GM18520 (cell line): ENCODE measurements around the gene CTSK.
"Not testable (repeated sequence)": the region's sequence is repeated elsewhere in the genome, so short reads cannot be mapped to it uniquely, and the experiment has no call there.

Experiments used
- ATAC-seq: cut with Tn5 transposase; IDR thresholded peaks from one replicate; pipeline ENCODE4 v1.9.1; 2021; ENCODE audit not compliant: unreplicated experiment

CTSK gene

GRCh38 chr1:150808121-150808520 is at the start of gene CTSK:
Gene CTSK (minus strand): TSS chr1:150808260. CDS start chr1:150806805, 1,455 bp downstream.
- no peak for ATAC-seq

- not testable (repeated sequence) for ATAC-seq
Measured at GRCh38 chr1:150852734-150853133, 44.7 kb upstream of the CTSK start.

GRCh38 chr1:150850801-150851362 is 42.8 kb upstream of the CTSK start:
- not testable (repeated sequence) for ATAC-seq

- ATAC-seq: no peak
Measured at GRCh38 chr1:150846473-150847146, 38.5 kb upstream of the CTSK start.

- ATAC-seq: no peak
Measured at GRCh38 chr1:150843474-150843873, 35.4 kb upstream of the CTSK start.

GRCh38 chr1:150842964-150843363 is 34.9 kb upstream of the CTSK start:
- no peak for ATAC-seq

GRCh38 chr1:150842343-150842742 is 34.3 kb upstream of the CTSK start:
- no peak for ATAC-seq

- ATAC-seq: no peak
Measured at GRCh38 chr1:150841626-150842025, 33.6 kb upstream of the CTSK start.

GRCh38 chr1:150840850-150841249 is 32.8 kb upstream of the CTSK start:
- ATAC-seq: not testable (repeated sequence)

- no peak for ATAC-seq
Measured at GRCh38 chr1:150836129-150836773, 28.2 kb upstream of the CTSK start.

GRCh38 chr1:150833961-150834360 is 25.9 kb upstream of the CTSK start:
- ATAC-seq: not testable (repeated sequence)

- no peak for ATAC-seq
Measured at GRCh38 chr1:150832597-150832996, 24.5 kb upstream of the CTSK start.

- no peak for ATAC-seq
Measured at GRCh38 chr1:150829751-150830150, 21.7 kb upstream of the CTSK start.

- no peak for ATAC-seq
Measured at GRCh38 chr1:150826299-150826698, 18.2 kb upstream of the CTSK start.

GRCh38 chr1:150820730-150821512 is 12.9 kb upstream of the CTSK start:
- ATAC-seq: no peak

GRCh38 chr1:150815871-150816270 is 7.8 kb upstream of the CTSK start:
- ATAC-seq: no peak

- ATAC-seq: no peak
Measured at GRCh38 chr1:150813028-150813707, 5.1 kb upstream of the CTSK start.

- no peak for ATAC-seq
Measured at GRCh38 chr1:150810958-150811659, 3.0 kb upstream of the CTSK start.

GRCh38 chr1:150809651-150810050 is 1.6 kb upstream of the CTSK start:
- no peak for ATAC-seq

GRCh38 chr1:150808846-150809245 is 786 bp upstream of the CTSK start:
- no peak for ATAC-seq
